Stomach (tissue), 9 donors: ENCODE measurements around the gene IGDCC3. TPM values are rescaled to one million over a fixed set of nuclear protein-coding genes. Genes with fewer than 3 reads are reported as not detected.

ENCODE experiments used
- DNase-seq, 2 donors: peaks; one replicate each; pipeline versions ENCODE4 v3.0.0 to v3.0.0-alpha.2; 2013 to 2019
- H3K27ac ChIP-seq, 5 donors: fragments of 200-600 bp in 4 of 5; sonication (generic) in 4 of 5; one replicate each; pipeline ENCODE4 v1.5.1; 2013 to 2019; ENCODE audit warnings: mild to moderate bottlenecking in 1 of 5, moderate library complexity in 1 of 5
- H3K27me3 ChIP-seq, 3 donors: fragments of 200-600 bp; sonication (generic); one replicate each; pipeline ENCODE4 v1.5.1; 2017 to 2019; ENCODE audit warnings: mixed run types in 1 of 3
- H3K36me3 ChIP-seq, 4 donors: fragments of 200-600 bp; sonication (generic); 1 replicate in 3 of 4; 2 replicates in 1 of 4; pipeline ENCODE4 v1.5.1; 2016 to 2019
- H3K4me1 ChIP-seq, 4 donors: fragments of 200-600 bp; sonication (generic); one replicate each; pipeline ENCODE4 v1.5.1; 2016 to 2019
- H3K4me3 ChIP-seq, 4 donors: fragments of 200-600 bp; sonication (generic) in 3 of 4; one replicate each; pipeline ENCODE4 v1.5.1; 2016 to 2019; ENCODE audit warnings: mild to moderate bottlenecking in 1 of 4
- H3K9me3 ChIP-seq, 4 donors: fragments of 200-600 bp; sonication (generic); one replicate each; pipeline ENCODE4 v1.5.1; 2016 to 2019
- CTCF ChIP-seq, 7 experiments: fragments of 450-650 bp in 4 of 7; fragments of 200-600 bp in 3 of 7; sonication (generic) in 3 of 7; IDR thresholded peaks; one replicate each; pipeline ENCODE4 v1.5.1; 2016 to 2019; ENCODE audit warnings: antibody characterized with exemption in 7 of 7, control low read depth in 2 of 7, mild to moderate bottlenecking in 1 of 7
- EP300 ChIP-seq: sonication (generic); formaldehyde crosslinking; IDR thresholded peaks from one replicate; pipeline ENCODE4 v1.6.1; 2017; ENCODE audit warnings: antibody characterized with exemption
- POLR2A ChIP-seq, 4 donors: fragments of 450-650 bp; IDR thresholded peaks; one replicate each; pipeline ENCODE4 v1.6.1; 2016; ENCODE audit warnings: antibody characterized with exemption in 4 of 4, control low read depth in 2 of 4, mild to moderate bottlenecking in 1 of 4, moderate library complexity in 1 of 4
- POLR2AphosphoS5 ChIP-seq, 3 donors: sonication (generic); formaldehyde crosslinking; IDR thresholded peaks; one replicate each; pipeline ENCODE4 v1.6.1; 2016; ENCODE audit warnings: antibody characterized with exemption in 3 of 3
- WGBS, 5 donors: extraction: QIAGEN DNeasy Blood & Tissue Kit in 3 of 5; methylation state at CpG; one replicate each; pipeline versions ENCODE4 v1.1.5 to v1.1.7; 2013 to 2018; 5-methylcytosine and 5-hydroxymethylcytosine counted together
- intact Hi-C: fragments of 100-400 bp; cut with DNase I; formaldehyde crosslinking; loops from one replicate; pipeline ENCODE4 v1.15.1; 2023; ENCODE audit warnings: low total_unique reads
- polyA plus RNA-seq, 3 donors: library from polyadenylated mRNA; stranded (reverse); fragments of 200-250 nt; gene quantifications; one replicate each; pipeline ENCODE4 v1.2.3, GENCODE V29; 2013
- total RNA-seq, 5 donors: library from RNA; depleted of rRNA; stranded (reverse); fragments of >200 nt; gene quantifications; one replicate each; pipeline versions ENCODE4 v1.1.0 to v1.2.3, GENCODE V29; 2014 to 2016
- donor health status: healthy with polysubstance abuse.
- donor health status: Bipolar disorder and iron deficiency.
- donor health status: healthy.

IGDCC3 gene
- total and polyA plus RNA-seq, 8 donors, result 0.08 to 5.8 (median 0.89) TPM; not detected in 4

DNA sequence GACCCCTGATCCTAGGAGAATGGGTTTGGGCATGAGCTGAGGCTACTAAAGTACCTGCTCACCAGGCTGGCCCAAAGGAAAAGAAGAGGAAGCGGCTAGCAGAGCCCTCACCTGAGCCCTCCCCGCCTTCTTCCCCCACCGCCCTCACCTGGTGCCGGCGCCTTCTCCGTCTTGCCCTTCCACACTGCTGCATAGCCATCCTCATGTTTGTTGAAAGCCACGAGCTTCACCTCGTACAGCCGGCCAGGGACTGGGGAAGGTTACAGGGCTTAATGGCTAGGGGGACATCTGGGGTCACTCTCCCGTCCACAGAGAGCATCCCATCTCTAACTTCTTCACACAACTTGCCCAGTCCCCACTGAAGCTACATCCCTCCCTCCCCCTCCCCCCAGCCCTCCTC is 13.9 kb upstream of the IGDCC3 start:
- intact Hi-C loops, result no loop called here

DNA sequence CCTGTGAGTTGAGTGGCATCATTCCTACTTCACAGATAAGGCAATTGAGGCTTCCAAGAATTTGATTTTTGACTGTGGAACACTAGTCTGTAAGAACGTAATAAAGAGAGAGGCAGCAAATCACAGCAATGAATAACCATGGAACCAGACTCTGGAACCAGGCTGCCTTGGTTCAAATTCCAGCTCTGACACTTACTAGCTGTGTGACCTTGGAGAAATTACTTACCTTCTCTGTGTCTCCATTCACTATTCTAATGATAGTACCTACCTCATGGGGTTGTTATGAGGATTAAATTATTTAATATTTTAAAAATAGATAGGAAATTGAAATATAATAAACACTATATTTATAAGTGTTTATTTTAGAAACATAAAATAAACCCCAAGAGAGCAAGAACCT is 12.6 kb upstream of the IGDCC3 start:
- TF ChIP-seq CTCF (IDR thresholded peaks at IDR 0.05) (no peak), EP300 (no peak), POLR2A (IDR thresholded peaks at IDR 0.05) (no peak), POLR2AphosphoS5 (IDR thresholded peaks at IDR 0.05) (no peak)
- peaks cover under 1 to 10% (median 9%) of the 10 kb centered on the region in 4 donors for H3K4me1 ChIP-seq
- intact Hi-C loops, result no loop called here
- no peak for DNase-seq
- 74 to 91% (median 81%) methylated on average over 1 of the region's 1 CpG for WGBS, 5 donors
- H3K27me3 ChIP-seq, result peaks cover 0 to 51% (median 35%) of the 10 kb centered on the region in 3 donors
- H3K4me3 ChIP-seq, result no peak overlapping the region
- no peaks in the 10 kb centered on the region for H3K36me3 ChIP-seq
- H3K27ac ChIP-seq, result no peak overlapping the region
- no peaks in the 10 kb centered on the region for H3K9me3 ChIP-seq

More for the DNA sequence above, 13.9 kb upstream of the IGDCC3 start:
- Histone ChIP-seq H3K27ac (no peak overlapping the region), H3K4me3 (no peak overlapping the region), H3K9me3 (no peaks in the 10 kb centered on the region), H3K27me3 (peaks cover 0 to 64% (median 48%) of the 10 kb centered on the region in 3 donors), H3K36me3 (no peaks in the 10 kb centered on the region), H3K4me1 (peaks cover 0 to 15% (median 10%) of the 10 kb centered on the region in 4 donors)
- WGBS, 5 donors, result 47 to 76% (median 74%) methylated on average over 10 of the region's 10 CpGs
- DNase-seq, result no peak
- TF ChIP-seq EP300 (no peak), POLR2AphosphoS5 (IDR thresholded peaks at IDR 0.05) (no peak), POLR2A (IDR thresholded peaks at IDR 0.05) (no peak)

GRCh38 chr15:65389226-65389625 is 11.4 kb upstream of the IGDCC3 start:
- Histone ChIP-seq H3K27me3 (peaks cover 0 to 39% (median 23%) of the 10 kb centered on the region in 3 donors), H3K9me3 (no peaks in the 10 kb centered on the region)
- 77 to 91% (median 80%) methylated on average over 10 of the region's 10 CpGs for WGBS, 5 donors

DNA sequence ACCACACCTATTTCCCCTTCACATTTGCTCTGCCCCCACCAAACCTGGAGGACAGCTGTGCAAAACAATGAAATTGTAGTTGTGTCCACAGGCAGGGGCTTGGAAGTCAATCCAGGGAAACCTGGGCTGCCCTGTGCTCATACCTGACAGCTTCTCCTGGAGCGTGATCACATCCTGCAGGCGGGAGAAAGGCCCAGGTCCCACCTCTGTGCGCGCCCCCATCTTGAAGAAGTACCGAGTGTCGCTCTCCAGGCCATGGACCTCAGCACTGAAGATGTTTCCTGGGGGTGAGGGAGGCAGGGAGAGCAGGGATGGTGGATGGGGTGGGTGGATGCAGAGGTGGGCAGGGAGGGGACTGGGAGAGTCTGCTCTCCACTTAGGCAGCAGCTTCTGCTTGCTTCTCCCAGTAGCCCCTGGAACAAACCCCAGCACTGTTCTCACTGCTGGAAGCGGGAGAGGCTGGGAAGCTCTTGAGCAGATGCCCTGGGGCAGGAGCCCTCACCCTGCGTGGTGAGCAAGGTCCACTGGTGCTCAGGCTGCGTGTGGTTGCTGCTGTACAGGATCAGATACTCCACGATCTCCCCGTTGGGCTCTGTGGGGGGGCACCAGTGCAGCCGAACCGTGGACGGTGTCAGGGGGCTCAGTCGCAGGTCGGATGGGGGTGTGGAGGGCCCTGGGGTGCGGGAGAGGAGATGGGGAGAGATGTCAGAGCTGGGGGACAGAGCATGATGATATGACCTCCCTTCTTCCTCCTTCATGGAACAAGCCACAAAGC is 10.7 kb upstream of the IGDCC3 start:
- TF ChIP-seq CTCF (IDR thresholded peaks at IDR 0.05) (no peak), POLR2AphosphoS5 (IDR thresholded peaks at IDR 0.05) (no peak)
- no peak overlapping the region for H3K4me3 ChIP-seq
- no peak for DNase-seq
- H3K36me3 ChIP-seq, result no peaks in the 10 kb centered on the region
- peaks cover 0 to 31% (median 15%) of the 10 kb centered on the region in 3 donors for H3K27me3 ChIP-seq
- no peak overlapping the region for H3K27ac ChIP-seq
- peaks cover 11 to 20% (median 19%) of the 10 kb centered on the region in 4 donors for H3K4me1 ChIP-seq
- H3K9me3 ChIP-seq, result no peaks in the 10 kb centered on the region
- 78 to 85% (median 81%) methylated on average over 15 to 17 of the region's 17 CpGs for WGBS, 5 donors
- intact Hi-C loops, result loop anchor here (5.0 kb wide), 1 partner anchor 66 kb away; no protein-coding TSS in a partner anchor

More at GRCh38 chr15:65389226-65389625, 11.4 kb upstream of the IGDCC3 start:
- H3K4me3 ChIP-seq, result no peak overlapping the region
- DNase-seq, result no peak
- no peak overlapping the region for H3K27ac ChIP-seq
- intact Hi-C loops, result loop anchor here (5.0 kb wide), 1 partner anchor 67 kb away; no protein-coding TSS in a partner anchor
- no peaks in the 10 kb centered on the region for H3K36me3 ChIP-seq
- TF ChIP-seq CTCF (IDR thresholded peaks at IDR 0.05) (no peak), POLR2A (IDR thresholded peaks at IDR 0.05) (no peak), EP300 (no peak), POLR2AphosphoS5 (IDR thresholded peaks at IDR 0.05) (no peak)
- peaks cover 11 to 20% (median 19%) of the 10 kb centered on the region in 4 donors for H3K4me1 ChIP-seq
